ENCODE data around the gene AHDC1. TPM values are rescaled to one million over a fixed set of nuclear protein-coding genes. Genes with fewer than 3 reads are reported as not detected.
A peak's percentile ranks its signal among the peaks of the same experiment; 100 is the strongest.

AHDC1 gene
- polyA plus RNA-seq, 1 experiment: 3.0 TPM

DNA sequence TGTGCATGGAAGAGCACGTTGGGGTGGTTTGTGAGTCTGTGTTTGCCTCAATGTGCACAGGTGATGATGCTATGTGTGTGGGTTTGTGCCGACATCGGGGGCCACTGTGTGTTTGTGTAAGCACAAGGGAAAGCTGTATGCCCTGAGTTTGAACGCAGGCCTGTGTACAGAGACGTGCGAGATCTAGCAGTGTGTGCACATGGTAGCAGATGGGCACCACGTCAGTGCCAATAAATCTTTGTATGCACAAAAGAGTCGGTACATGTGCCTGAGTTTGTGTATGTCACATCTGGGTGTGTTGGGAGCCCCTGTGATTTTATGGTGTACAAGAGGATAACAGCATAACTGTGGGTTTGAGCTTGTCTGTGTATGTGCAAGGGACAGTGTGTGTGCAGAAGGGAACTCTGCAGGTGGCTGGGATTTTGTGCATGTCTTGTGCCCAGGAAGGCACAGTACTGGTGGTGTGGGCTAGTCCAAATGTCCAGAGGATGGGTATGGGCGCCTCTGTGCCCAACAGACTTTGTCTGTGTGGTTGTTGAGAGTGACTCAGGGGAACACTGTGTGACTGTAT is 82.0 kb downstream of the AHDC1 start:
- Histone ChIP-seq H3K27me3 (ENCODE audit: control insufficient read depth, insufficient read depth, low read length) (no peaks in the 10 kb centered on the region), H3K27ac (ENCODE audit: low read depth, low read length) (no peak overlapping the region), H3K9me3 (ENCODE audit: control insufficient read depth, insufficient read depth, low read length) (no peaks in the 10 kb centered on the region), H3K4me3 (ENCODE audit: low read depth, low read length) (no peak overlapping the region)
- CTCF ChIA-PET: interaction anchor here (1.8 kb wide), 1 partner anchor 35 kb away, joined by 5 read pairs; no protein-coding TSS in a partner anchor
- DNase-seq (ENCODE audit: low read depth, low spot score): no peak
- POLR2A ChIA-PET: interaction anchor here (1.5 kb wide), 1 partner anchor 32 kb away, joined by 3 read pairs; the partner anchor contains the start of gene WASF2
- TF ChIP-seq, protein P1, sequence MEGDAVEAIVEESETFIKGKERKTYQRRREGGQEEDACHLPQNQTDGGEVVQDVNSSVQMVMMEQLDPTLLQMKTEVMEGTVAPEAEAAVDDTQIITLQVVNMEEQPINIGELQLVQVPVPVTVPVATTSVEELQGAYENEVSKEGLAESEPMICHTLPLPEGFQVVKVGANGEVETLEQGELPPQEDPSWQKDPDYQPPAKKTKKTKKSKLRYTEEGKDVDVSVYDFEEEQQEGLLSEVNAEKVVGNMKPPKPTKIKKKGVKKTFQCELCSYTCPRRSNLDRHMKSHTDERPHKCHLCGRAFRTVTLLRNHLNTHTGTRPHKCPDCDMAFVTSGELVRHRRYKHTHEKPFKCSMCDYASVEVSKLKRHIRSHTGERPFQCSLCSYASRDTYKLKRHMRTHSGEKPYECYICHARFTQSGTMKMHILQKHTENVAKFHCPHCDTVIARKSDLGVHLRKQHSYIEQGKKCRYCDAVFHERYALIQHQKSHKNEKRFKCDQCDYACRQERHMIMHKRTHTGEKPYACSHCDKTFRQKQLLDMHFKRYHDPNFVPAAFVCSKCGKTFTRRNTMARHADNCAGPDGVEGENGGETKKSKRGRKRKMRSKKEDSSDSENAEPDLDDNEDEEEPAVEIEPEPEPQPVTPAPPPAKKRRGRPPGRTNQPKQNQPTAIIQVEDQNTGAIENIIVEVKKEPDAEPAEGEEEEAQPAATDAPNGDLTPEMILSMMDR (IDR thresholded peaks at IDR 0.05; ENCODE audit: low read depth, low read length): no peak

DNA sequence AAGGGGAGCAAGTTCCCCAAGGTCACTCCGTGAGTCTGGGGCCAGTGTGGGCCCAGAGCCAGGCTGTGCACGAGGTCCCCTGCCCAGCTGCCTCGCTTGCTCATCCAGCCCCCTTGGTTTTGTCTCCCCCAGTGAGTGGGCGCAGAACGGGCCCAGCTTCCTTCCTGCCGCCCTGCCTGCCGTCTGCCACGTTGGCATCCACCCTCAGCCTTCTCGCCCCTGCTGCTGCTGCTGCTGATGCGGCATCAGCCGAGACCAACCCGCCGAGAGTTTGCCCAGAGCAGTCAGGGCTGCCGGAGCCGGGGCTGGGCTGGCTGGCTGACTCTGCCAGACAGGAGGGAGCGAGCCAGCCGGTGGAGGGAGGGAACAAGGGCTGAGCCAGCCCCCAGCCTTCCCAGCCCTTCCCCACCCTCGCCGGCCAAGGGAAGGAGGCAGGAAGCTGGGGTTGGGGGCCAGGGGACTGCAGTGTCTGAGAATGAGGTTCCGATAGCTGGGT is 82.6 kb downstream of the AHDC1 start:
- CTCF ChIA-PET: interaction anchor here (1.8 kb wide), 1 partner anchor 35 kb away, joined by 5 read pairs; no protein-coding TSS in a partner anchor
- H3K4me3 ChIP-seq (ENCODE audit: low read depth, low read length): no peak overlapping the region
- H3K9me3 ChIP-seq (ENCODE audit: control insufficient read depth, insufficient read depth, low read length): no peaks in the 10 kb centered on the region
- TF ChIP-seq, protein P1 (IDR thresholded peaks at IDR 0.05; ENCODE audit: low read depth, low read length): no peak
- no peak for DNase-seq (ENCODE audit: low read depth, low spot score)
- H3K27ac ChIP-seq (ENCODE audit: low read depth, low read length): no peak overlapping the region
- H3K27me3 ChIP-seq (ENCODE audit: control insufficient read depth, insufficient read depth, low read length): no peaks in the 10 kb centered on the region
- POLR2A ChIA-PET: interaction anchor here (1.5 kb wide), 1 partner anchor 31 kb away, joined by 3 read pairs; the partner anchor contains the start of gene WASF2

DNA sequence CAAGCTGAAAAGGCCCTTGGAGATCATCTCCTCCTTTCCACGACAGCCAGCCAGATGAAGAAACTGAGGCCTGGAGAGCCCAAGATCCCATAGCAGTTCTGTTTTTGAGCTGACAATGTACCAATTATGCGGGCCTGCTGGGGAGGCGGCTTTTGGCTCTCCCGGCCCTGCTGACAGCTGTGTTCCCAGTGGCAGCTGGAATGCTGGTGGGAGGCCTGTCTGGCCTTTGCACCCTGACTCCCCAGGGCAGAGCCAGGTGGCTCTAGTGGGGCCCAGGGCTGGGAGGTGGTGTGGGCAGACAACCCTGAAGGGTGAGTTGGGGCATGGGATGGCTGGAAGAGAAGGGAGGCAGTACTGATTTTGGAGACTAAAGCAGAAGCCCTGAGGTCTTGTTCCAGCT is 83.3 kb downstream of the AHDC1 start:
- no peak overlapping the region for H3K27ac ChIP-seq (ENCODE audit: low read depth, low read length)
- TF ChIP-seq, protein P1 (IDR thresholded peaks at IDR 0.05; ENCODE audit: low read depth, low read length): no peak
- no peaks in the 10 kb centered on the region for H3K9me3 ChIP-seq (ENCODE audit: control insufficient read depth, insufficient read depth, low read length)
- ChIA-PET POLR2A (interaction anchor here (1.5 kb wide), 1 partner anchor 30 kb away, joined by 3 read pairs; the partner anchor contains the start of gene WASF2), CTCF (interaction anchor here (1.8 kb wide), 1 partner anchor 36 kb away, joined by 5 read pairs; no protein-coding TSS in a partner anchor)
- no peaks in the 10 kb centered on the region for H3K27me3 ChIP-seq (ENCODE audit: control insufficient read depth, insufficient read depth, low read length)
- no peak overlapping the region for H3K4me3 ChIP-seq (ENCODE audit: low read depth, low read length)
- no peak for DNase-seq (ENCODE audit: low read depth, low spot score)

DNA sequence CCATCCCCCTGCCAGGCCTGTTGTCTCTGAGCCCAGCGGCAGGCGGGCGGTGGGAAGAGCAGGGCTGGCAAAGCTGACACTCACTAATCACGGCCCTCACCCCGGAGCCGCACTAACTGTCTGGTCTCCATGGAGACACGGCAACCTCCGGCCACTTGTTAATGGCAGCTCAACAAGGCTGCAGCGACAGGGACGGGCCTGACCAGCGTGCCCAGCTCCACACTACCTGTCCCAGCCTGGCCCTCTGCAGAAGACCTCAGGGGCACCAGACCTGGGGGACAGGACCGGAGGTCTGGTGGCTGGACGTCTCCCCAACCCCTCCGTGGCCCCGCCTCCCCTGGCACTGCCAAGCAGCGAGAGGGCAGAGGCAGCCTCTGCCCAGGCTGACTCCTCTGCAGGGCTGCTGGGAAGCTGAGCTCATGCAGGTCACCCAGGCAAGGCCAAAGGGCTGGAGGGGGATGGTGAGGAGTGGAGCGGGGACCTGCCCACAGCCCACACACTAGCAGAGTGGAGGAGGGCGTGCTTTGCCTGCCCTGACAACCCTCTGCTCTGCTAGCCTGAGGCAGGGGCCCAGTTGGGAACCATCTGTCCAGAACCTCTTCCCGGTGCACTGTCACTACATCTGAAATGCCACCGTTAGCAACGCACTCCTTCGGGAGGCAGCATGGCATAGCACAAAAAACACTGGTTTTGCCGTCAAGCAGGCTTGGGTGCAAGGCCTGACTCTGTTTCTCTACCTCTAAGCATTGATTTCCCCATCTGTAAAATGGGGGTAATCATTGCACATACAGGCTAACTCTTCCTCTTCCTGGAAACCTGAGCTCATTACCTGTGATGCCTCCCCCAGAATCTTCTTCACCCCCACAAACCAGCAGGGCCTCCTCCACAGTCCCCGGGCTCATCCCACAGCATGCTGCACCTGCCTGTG is 84.3 kb downstream of the AHDC1 start:
- H3K9me3 ChIP-seq (ENCODE audit: control insufficient read depth, insufficient read depth, low read length): no peaks in the 10 kb centered on the region
- peak overlapping the region; percentile 11 for H3K27ac ChIP-seq (ENCODE audit: low read depth, low read length)
- no peak for DNase-seq (ENCODE audit: low read depth, low spot score)
- H3K27me3 ChIP-seq (ENCODE audit: control insufficient read depth, insufficient read depth, low read length): no peaks in the 10 kb centered on the region
- TF ChIP-seq, protein P1 (IDR thresholded peaks at IDR 0.05; ENCODE audit: low read depth, low read length): no peak
- ChIA-PET POLR2A (no interaction called here), CTCF (interaction anchor here (0.6 to 1.1 kb wide), 2 partner anchors 37 to 38 kb away, joined by 3 to 6 read pairs; no protein-coding TSS in a partner anchor)
- no peak overlapping the region for H3K4me3 ChIP-seq (ENCODE audit: low read depth, low read length)
